Fibroblast of villous mesenchyme (primary cell): ENCODE results near the gene HRK. TPM values are rescaled to one million over a fixed set of nuclear protein-coding genes. Genes with fewer than 3 reads are reported as not detected.

Experiments
- DNase-seq: peaks from one replicate; pipeline ENCODE4 v3.0.0-alpha.2; 2010; ENCODE audit warnings: low read depth
- H3K4me3 ChIP-seq: 2 replicates; pipeline ENCODE4 v1.5.1; 2011; ENCODE audit warnings: low read depth, mild to moderate bottlenecking, low read length
- total RNA-seq: library from RNA; depleted of rRNA; stranded (reverse); fragments of >200 nt; gene quantifications from 2 replicates; pipeline ENCODE4 v1.2.3, GENCODE V29; 2012
- TF ChIP-seq, protein P1 (sequence below): IDR thresholded peaks from 2 replicates; pipeline ENCODE4 v1.5.1; 2012; ENCODE audit warnings: low read depth, mild to moderate bottlenecking, low read length; ENCODE audit not compliant: insufficient read depth

The HRK gene
- total RNA-seq, 1 donor, result not detected

DNA sequence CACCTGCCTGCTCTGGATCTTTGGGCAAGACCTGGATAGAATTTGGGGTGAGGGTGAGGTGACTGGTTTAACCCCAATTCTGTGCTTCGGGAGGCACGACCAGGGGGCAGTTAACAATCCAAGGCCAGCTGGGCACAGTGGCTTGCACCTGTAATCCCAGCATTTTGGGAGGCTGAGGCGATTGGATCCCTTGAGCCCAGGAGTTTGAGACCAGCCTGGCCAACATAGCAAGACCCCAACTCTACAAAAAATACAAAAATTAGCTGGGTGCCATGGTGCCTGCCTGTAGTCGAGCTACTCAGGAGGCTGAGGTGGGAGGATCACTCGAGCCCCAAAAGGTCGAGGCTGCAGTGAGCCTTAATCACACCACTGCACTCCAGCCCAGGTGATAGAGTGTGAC lies 38.2 kb downstream of the HRK start:
- no peak overlapping the region for H3K4me3 ChIP-seq
- TF ChIP-seq, protein P1, sequence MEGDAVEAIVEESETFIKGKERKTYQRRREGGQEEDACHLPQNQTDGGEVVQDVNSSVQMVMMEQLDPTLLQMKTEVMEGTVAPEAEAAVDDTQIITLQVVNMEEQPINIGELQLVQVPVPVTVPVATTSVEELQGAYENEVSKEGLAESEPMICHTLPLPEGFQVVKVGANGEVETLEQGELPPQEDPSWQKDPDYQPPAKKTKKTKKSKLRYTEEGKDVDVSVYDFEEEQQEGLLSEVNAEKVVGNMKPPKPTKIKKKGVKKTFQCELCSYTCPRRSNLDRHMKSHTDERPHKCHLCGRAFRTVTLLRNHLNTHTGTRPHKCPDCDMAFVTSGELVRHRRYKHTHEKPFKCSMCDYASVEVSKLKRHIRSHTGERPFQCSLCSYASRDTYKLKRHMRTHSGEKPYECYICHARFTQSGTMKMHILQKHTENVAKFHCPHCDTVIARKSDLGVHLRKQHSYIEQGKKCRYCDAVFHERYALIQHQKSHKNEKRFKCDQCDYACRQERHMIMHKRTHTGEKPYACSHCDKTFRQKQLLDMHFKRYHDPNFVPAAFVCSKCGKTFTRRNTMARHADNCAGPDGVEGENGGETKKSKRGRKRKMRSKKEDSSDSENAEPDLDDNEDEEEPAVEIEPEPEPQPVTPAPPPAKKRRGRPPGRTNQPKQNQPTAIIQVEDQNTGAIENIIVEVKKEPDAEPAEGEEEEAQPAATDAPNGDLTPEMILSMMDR, result no peak
- DNase-seq, result no peak

DNA sequence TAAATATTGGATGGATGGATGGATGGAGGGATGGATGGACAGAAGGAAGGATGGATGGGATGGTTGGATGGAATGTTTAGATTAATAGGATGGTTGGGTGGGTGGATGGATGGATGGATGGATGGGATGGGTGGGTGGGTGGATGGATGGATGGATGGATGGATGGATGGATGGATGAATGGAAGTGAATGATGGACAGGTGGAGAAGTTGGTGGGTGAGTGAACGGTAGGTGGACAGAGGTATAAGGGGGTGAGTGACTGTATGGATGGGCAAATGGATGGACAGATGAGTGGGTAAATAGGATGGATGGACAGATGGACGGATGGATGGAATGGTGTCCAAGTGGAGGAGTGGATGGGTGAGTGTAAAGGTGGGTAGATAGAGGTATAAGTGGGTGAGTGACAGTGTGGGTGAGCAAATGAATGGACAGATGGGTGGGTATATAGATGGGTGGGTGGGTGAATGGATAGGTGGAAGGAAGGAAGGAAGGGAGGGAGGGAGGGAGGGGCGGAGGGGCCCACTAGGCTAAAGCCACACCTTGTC lies 41.9 kb downstream of the HRK start:
- DNase-seq, result no peak
- TF ChIP-seq, protein P1, result no peak
- H3K4me3 ChIP-seq, result no peak overlapping the region

DNA sequence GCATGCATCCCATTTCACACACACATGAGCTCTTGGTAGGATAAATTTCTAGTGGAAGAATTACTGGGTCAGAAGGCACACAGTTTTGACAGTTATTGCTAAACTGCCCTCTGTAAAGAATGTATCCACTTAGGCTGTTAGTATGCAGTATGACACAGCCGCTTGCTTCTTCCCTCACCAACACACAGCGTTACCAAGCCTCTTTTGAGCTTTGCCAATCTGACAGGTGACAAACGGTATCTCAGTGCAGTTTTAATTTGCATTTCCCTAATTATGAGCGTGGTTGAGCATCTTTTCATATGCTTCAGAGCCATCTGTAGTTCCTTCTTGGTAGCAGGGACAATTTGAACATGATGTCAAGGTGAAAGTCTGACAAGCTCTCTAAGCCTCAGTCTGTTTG lies 42.9 kb downstream of the HRK start:
- no peak overlapping the region for H3K4me3 ChIP-seq
- no peak for DNase-seq
- TF ChIP-seq, protein P1, result no peak

DNA sequence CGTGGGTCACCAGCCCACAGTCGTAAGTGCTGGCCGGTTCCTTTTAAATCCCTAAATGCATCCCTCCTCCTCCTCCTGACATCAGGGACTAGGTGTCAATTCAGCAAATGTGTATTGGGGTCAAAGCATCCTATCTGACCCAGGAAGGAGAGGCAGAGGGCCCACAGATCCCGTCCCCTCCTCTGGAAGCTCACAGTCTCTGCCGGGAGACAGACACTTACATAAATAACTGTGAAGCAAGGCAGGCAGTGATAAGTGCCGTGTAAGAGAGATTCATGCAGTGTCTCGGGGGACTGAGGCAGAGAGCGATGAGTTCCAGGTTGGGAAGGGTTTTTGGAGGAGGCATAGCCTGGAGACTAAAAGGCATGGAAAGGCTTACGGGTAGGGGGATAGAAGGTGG lies 44.1 kb downstream of the HRK start:
- DNase-seq, result no peak
- TF ChIP-seq, protein P1, result no peak
- H3K4me3 ChIP-seq, result no peak overlapping the region

DNA sequence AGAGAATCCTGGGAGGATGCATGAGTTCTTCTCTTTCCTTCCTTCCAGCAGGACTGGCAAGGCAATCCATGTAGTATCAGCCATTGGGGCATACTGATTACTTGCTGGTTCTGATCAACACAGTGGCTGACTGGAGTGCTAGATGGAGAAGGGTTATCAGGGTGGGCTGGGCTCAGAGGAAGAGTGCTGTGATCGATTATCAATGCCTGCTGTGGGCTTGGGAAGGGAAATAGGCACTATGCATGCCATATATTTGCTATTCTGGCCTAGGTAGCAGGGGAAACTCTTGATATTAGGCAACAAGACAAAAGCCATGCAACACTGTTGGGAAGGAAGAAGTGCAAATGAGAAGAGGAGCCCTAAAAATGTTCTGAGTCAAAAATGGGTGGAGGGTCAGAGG lies 45.8 kb downstream of the HRK start:
- no peak overlapping the region for H3K4me3 ChIP-seq
- TF ChIP-seq, protein P1, result no peak
- DNase-seq, result no peak

DNA sequence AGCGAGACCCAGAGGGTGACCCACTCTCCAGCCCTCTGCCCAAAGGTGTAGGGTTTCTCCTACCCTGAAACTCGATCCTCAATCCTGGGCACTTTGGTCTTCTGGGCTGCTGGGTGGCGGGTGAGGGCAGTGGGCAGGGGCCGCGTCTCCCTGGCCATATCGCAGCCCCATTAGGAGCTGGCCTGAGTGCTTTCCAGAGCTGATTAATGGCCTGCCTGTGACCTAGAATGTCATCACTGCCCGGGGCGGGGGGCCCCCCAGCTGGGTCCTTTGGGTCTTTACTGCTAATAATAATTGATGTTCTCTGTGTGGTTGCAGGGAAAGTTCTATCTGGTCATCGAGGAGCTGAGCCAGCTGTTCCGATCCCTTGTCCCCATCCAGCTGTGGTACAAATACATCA lies 47.8 kb downstream of the HRK start:
- DNase-seq, result no peak
- no peak overlapping the region for H3K4me3 ChIP-seq
- TF ChIP-seq, protein P1, result no peak

DNA sequence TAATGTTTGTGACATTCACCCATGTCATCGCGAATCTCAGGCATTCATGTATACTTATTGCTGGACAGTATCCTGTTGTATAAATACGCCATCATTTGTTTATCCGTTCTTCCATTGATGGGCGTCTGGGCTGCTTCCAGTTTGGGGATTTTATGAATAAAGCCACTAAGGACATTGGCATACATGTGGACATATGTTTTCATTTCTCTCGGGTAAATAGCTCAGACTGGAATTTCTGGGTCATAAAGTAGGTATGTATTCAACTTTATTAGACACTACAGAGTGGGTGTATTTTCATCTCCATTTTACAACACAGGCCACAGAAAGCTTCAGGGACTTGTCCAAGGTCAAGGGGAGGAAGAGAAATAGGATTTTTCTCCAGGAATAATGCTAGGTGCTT lies 48.9 kb downstream of the HRK start:
- TF ChIP-seq, protein P1, result no peak
- DNase-seq, result peak; percentile 42
- no peak overlapping the region for H3K4me3 ChIP-seq
